ENCODE results near the gene CLEC17A. TPM values are rescaled to one million over a fixed set of nuclear protein-coding genes. Genes with fewer than 3 reads are reported as not detected.

The CLEC17A gene
- total and polyA plus RNA-seq, 12 donors = 0.12 TPM; not detected in 11

GRCh38 chr19:14595558-14595957 lies 12.7 kb downstream of the CLEC17A start:
- DNase-seq = no peak
- ATAC-seq = no peak
- WGBS, 2 donors = 86 to 93% methylated on average over 3 of the region's 3 CpGs

DNA sequence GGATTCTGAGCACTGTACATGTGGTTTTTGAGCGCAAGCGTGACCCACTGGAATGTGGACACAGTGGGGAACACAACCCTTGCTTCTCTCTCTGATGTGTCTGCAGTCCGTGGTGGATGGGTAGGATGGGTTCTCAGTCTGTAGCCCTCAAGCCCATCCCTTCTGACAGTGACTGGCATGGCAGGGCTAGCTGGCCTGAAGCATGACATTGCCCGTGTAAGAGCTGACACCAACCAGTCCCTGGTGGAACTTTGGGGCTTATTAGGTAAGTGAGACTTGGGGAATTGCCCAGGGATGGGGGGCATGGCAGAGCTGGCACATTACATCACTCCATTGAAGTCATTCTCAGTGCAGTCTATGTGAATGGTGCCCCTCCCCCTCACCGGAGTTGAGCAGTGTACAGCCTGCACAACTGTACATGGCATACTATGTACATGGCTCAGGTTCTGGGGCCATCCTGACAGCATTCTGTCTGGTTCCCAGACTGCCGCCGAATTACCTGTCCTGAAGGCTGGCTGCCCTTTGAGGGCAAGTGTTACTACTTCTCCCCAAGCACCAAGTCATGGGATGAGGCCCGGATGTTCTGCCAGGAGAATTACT lies 16.8 kb downstream of the CLEC17A start:
- peaks cover 0 to 6% (median 0%) of the 10 kb centered on the region in 7 donors for H3K27me3 ChIP-seq
- WGBS, 2 donors = 88 to 89% methylated on average over 8 of the region's 8 CpGs

More at GRCh38 chr19:14595558-14595957, 12.7 kb downstream of the CLEC17A start:
- intact Hi-C loops (cut with DNase I) = no loop called here
- Histone ChIP-seq H3K4me3 (no peak overlapping the region), H3K4me1 (no peaks in the 10 kb centered on the region), H3K27ac (no peak overlapping the region), H3K36me3 (no peaks in the 10 kb centered on the region), H3K27me3 (peaks cover 0 to 11% (median 0%) of the 10 kb centered on the region in 7 donors), H3K9me3 (no peaks in the 10 kb centered on the region)
- no peak for TF ChIP-seq CTCF (IDR thresholded peaks at IDR 0.05)

GRCh38 chr19:14603990-14604387 lies 21.1 kb downstream of the CLEC17A start:
- ATAC-seq = no peak
- Histone ChIP-seq H3K4me1 (no peaks in the 10 kb centered on the region), H3K4me3 (no peak overlapping the region), H3K36me3 (no peaks in the 10 kb centered on the region), H3K9me3 (peaks cover 0 to 16% (median 0%) of the 10 kb centered on the region in 11 donors), H3K27ac (no peak overlapping the region), H3K27me3 (peaks cover 0 to 8% (median 0%) of the 10 kb centered on the region in 7 donors)
- DNase-seq = no peak
- intact Hi-C loops (cut with DNase I) = no loop called here
- no peak for TF ChIP-seq CTCF (IDR thresholded peaks at IDR 0.05)
- 85 to 88% methylated on average over 2 of the region's 2 CpGs for WGBS, 2 donors

More for the DNA sequence above, 16.8 kb downstream of the CLEC17A start:
- H3K27ac ChIP-seq = no peak overlapping the region
- H3K4me1 ChIP-seq = no peaks in the 10 kb centered on the region
- DNase-seq (no peak), ATAC-seq (no peak)
- TF ChIP-seq CTCF (IDR thresholded peaks at IDR 0.05) = no peak
- peaks cover 0 to 16% (median 0%) of the 10 kb centered on the region in 11 donors for H3K9me3 ChIP-seq
- intact Hi-C loops (cut with DNase I) = no loop called here
- no peak overlapping the region for H3K4me3 ChIP-seq
- H3K36me3 ChIP-seq = no peaks in the 10 kb centered on the region

DNA sequence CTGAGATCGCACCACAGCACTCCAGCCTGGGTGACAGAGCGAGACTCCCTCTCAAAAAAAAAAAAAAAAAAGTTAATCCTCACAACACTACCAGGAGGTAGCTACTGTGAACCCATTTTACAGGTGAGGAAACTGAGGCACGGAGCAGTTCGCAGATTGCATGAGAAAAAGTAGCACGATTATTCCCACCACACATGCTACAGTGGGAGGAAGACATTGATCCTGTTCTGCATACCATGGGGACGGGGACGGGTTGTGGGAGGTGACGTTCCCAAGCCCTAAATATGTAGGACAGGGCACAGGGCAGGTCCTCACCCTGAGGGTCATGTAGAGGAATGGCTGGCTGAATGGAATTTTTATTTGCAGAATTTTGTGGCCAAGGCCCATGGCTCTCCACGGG lies 23.7 kb downstream of the CLEC17A start:
- ATAC-seq (no peak), DNase-seq (no peak)
- H3K4me1 ChIP-seq = no peaks in the 10 kb centered on the region
- TF ChIP-seq CTCF (IDR thresholded peaks at IDR 0.05) = no peak
- peaks cover 0 to 5% (median 0%) of the 10 kb centered on the region in 7 donors for H3K27me3 ChIP-seq
- H3K27ac ChIP-seq = no peak overlapping the region
- intact Hi-C loops (cut with DNase I) = no loop called here
- peaks cover 0 to 14% (median 0%) of the 10 kb centered on the region in 11 donors for H3K9me3 ChIP-seq
- H3K36me3 ChIP-seq = no peaks in the 10 kb centered on the region
- no peak overlapping the region for H3K4me3 ChIP-seq
- WGBS, 2 donors = 67 to 68% methylated on average over 9 of the region's 9 CpGs
